Sigmoid colon (tissue), 7 donors: ENCODE measurements around the gene COASY. TPM values are rescaled to one million over a fixed set of nuclear protein-coding genes. Genes with fewer than 3 reads are reported as not detected.
A peak's percentile ranks its signal among the peaks of the same experiment; 100 is the strongest.

ENCODE experiments used
- DNase-seq: peaks from one replicate; pipeline ENCODE4 v3.0.0-alpha.2; 2019
- H3K27ac ChIP-seq, 4 donors: fragments of 200-600 bp; sonication (generic); one replicate each; pipeline ENCODE4 v1.5.1; 2016 to 2019; ENCODE audit warnings: mild to moderate bottlenecking in 1 of 4
- H3K27me3 ChIP-seq, 3 donors: fragments of 200-600 bp; sonication (generic); one replicate each; pipeline ENCODE4 v1.5.1; 2019; ENCODE audit warnings: mild to moderate bottlenecking in 1 of 3
- H3K36me3 ChIP-seq, 4 donors: fragments of 200-600 bp; sonication (generic); one replicate each; pipeline ENCODE4 v1.5.1; 2016 to 2019
- H3K4me1 ChIP-seq, 4 donors: fragments of 200-600 bp; sonication (generic); one replicate each; pipeline ENCODE4 v1.5.1; 2017 to 2019
- H3K4me3 ChIP-seq, 4 donors: fragments of 200-600 bp; sonication (generic); one replicate each; pipeline ENCODE4 v1.5.1; 2017 to 2019; ENCODE audit warnings: mild to moderate bottlenecking in 2 of 4, moderate library complexity in 1 of 4
- H3K9me3 ChIP-seq, 4 donors: fragments of 200-600 bp in 3 of 4; sonication (generic) in 3 of 4; one replicate each; pipeline versions ENCODE4 v1.5.1 to v1.6.1; 2013 to 2019
- EP300 ChIP-seq, 4 donors: sonication (generic); formaldehyde crosslinking; IDR thresholded peaks; one replicate each; pipeline ENCODE4 v1.6.1; 2017; ENCODE audit warnings: antibody characterized with exemption in 4 of 4
- POLR2A ChIP-seq, 2 donors: fragments of 450-650 bp; IDR thresholded peaks; one replicate each; pipeline ENCODE4 v1.6.1; 2016; ENCODE audit warnings: antibody characterized with exemption in 2 of 2, mild to moderate bottlenecking in 2 of 2, moderate library complexity in 2 of 2
- POLR2AphosphoS5 ChIP-seq, 4 donors: sonication (generic); formaldehyde crosslinking; IDR thresholded peaks; one replicate each; pipeline ENCODE4 v1.6.1; 2017; ENCODE audit warnings: antibody characterized with exemption in 4 of 4
- WGBS, 2 donors: extraction: QIAGEN DNeasy Blood & Tissue Kit; methylation state at CpG; one replicate each; pipeline ENCODE4 v1.1.7; 2013; 5-methylcytosine and 5-hydroxymethylcytosine counted together
- intact Hi-C: fragments of 100-400 bp; cut with DNase I; formaldehyde crosslinking; loops from one replicate; pipeline ENCODE4 v1.15.1; 2023
- polyA plus RNA-seq, 3 donors: library from polyadenylated mRNA; stranded (reverse); fragments of 200-250 nt; gene quantifications; one replicate each; pipeline ENCODE4 v1.2.3, GENCODE V29; 2013
- total RNA-seq, 4 donors: library from RNA; depleted of rRNA; stranded (reverse); fragments of >200 nt; gene quantifications; one replicate each; pipeline ENCODE4 v1.1.0, GENCODE V29; 2016
- TF ChIP-seq, protein P1 (sequence below), 4 experiments: fragments of 450-650 bp in 3 of 4; fragments of 200-600 bp in 1 of 4; IDR thresholded peaks; one replicate each; pipeline ENCODE4 v1.5.1; 2016 to 2019; ENCODE audit warnings: antibody characterized with exemption in 4 of 4, mild to moderate bottlenecking in 3 of 4, moderate library complexity in 2 of 4
- donor health status: healthy with polysubstance abuse.
- donor health status: Bipolar disorder and iron deficiency.
- donor health status: healthy.

The COASY gene
- total and polyA plus RNA-seq, 7 donors: 14.3 to 98.9 (median 17.5) TPM

DNA sequence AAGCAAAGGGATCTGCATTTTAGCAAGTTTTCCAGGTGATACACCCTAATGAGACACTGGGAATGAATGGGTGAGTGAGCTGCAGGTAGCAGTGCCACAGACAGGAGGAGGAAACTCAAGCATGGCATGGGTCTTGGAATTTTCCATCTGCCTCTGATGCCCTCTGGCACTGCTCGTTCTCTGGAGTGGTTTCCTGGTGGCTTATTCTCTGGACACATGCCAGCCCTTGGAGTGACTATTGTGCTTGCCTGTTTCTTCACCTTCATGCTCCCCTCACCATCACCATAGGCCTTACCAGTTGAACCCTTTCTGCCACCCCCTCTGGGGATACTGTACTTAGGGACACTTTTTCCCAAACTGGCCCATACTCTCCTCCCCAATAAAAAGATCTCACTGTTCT, 1.6 kb downstream of the COASY start:
- DNase-seq: no peak
- Histone ChIP-seq H3K36me3 (peaks cover 7 to 25% (median 18%) of the 10 kb centered on the region in 4 donors), H3K27me3 (no peaks in the 10 kb centered on the region), H3K4me3 (peak overlapping the region in 1 of 4 donors; percentile 95), H3K9me3 (no peaks in the 10 kb centered on the region), H3K4me1 (peaks cover 0 to 56% (median 51%) of the 10 kb centered on the region in 4 donors), H3K27ac (peak overlapping the region in 1 of 4 donors; percentile 90)
- 5 to 47% methylated on average over 1 of the region's 1 CpG for WGBS, 2 donors
- intact Hi-C loops: no loop called here
- TF ChIP-seq POLR2AphosphoS5 (IDR thresholded peaks at IDR 0.05): no peak
- TF ChIP-seq, protein P1, sequence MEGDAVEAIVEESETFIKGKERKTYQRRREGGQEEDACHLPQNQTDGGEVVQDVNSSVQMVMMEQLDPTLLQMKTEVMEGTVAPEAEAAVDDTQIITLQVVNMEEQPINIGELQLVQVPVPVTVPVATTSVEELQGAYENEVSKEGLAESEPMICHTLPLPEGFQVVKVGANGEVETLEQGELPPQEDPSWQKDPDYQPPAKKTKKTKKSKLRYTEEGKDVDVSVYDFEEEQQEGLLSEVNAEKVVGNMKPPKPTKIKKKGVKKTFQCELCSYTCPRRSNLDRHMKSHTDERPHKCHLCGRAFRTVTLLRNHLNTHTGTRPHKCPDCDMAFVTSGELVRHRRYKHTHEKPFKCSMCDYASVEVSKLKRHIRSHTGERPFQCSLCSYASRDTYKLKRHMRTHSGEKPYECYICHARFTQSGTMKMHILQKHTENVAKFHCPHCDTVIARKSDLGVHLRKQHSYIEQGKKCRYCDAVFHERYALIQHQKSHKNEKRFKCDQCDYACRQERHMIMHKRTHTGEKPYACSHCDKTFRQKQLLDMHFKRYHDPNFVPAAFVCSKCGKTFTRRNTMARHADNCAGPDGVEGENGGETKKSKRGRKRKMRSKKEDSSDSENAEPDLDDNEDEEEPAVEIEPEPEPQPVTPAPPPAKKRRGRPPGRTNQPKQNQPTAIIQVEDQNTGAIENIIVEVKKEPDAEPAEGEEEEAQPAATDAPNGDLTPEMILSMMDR (IDR thresholded peaks at IDR 0.05): no peak
- no peak for TF ChIP-seq POLR2A (IDR thresholded peaks at IDR 0.05)
- TF ChIP-seq EP300 (IDR thresholded peaks at IDR 0.05): no peak

DNA sequence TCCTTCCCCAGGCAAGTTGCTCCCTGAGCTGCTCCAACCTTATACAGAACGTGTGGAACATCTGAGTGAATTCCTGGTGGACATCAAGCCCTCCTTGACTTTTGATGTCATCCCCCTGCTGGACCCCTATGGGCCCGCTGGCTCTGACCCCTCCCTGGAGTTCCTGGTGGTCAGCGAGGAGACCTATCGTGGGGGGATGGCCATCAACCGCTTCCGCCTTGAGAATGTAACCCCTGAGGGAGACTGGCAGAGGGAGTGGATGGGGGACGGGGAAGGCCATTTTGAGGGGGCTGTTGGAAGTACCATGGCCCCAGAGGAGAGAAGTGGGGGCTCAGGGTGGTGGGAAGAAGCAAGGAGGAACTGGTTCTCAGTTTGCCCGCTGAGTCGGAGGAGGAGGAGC, 2.0 kb downstream of the COASY start:
- Histone ChIP-seq H3K4me1 (peaks cover 0 to 60% (median 53%) of the 10 kb centered on the region in 4 donors), H3K27ac (no peak overlapping the region), H3K27me3 (no peaks in the 10 kb centered on the region), H3K9me3 (no peaks in the 10 kb centered on the region), H3K36me3 (peaks cover 9 to 29% (median 20%) of the 10 kb centered on the region in 4 donors), H3K4me3 (no peak overlapping the region)
- intact Hi-C loops: no loop called here
- no peak for DNase-seq
- 83 to 90% methylated on average over 9 of the region's 9 CpGs for WGBS, 2 donors
- TF ChIP-seq, protein P1 (IDR thresholded peaks at IDR 0.05): no peak
- TF ChIP-seq POLR2AphosphoS5 (IDR thresholded peaks at IDR 0.05) (no peak), EP300 (IDR thresholded peaks at IDR 0.05) (no peak)

DNA sequence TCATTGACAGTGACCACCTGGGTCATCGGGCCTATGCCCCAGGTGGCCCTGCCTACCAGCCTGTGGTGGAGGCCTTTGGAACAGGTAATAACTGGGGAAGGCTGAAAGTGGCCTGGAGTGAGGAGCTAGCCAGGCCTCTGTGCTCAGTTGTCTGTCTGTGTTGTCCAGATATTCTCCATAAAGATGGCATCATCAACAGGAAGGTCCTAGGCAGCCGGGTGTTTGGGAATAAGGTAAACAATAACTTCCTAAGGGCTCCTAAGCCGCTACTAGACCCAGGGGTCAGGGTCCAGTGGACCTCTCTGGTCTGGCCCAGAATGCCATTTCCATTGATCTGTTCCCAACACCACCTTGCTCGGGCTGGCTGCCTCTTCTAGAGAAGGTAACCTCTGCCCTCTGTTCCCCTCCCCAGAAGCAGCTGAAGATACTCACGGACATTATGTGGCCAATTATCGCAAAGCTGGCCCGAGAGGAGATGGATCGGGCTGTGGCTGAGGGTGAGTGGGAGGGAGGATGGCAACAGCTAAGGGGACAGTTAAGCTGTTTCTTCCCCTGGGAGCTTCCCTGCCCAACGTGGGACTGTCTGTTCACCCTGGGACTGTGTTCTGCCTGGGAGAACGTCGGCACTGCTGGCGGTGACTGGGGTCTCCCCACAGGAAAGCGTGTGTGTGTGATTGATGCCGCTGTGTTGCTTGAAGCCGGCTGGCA, 3.0 kb downstream of the COASY start:
- peaks cover 0 to 61% (median 53%) of the 10 kb centered on the region in 4 donors for H3K4me1 ChIP-seq
- DNase-seq: no peak
- peak overlapping the region in 1 of 4 donors; percentile 97 for H3K27ac ChIP-seq
- H3K27me3 ChIP-seq: no peaks in the 10 kb centered on the region
- no peak overlapping the region for H3K4me3 ChIP-seq
- WGBS, 2 donors: 91 to 94% methylated on average over 15 of the region's 15 CpGs
- peaks cover 19 to 40% (median 30%) of the 10 kb centered on the region in 4 donors for H3K36me3 ChIP-seq
- TF ChIP-seq, protein P1 (IDR thresholded peaks at IDR 0.05): no peak
- no peak for TF ChIP-seq POLR2AphosphoS5 (IDR thresholded peaks at IDR 0.05)
- TF ChIP-seq POLR2A (IDR thresholded peaks at IDR 0.05): no peak
- no peak for TF ChIP-seq EP300 (IDR thresholded peaks at IDR 0.05)
- no peaks in the 10 kb centered on the region for H3K9me3 ChIP-seq
- intact Hi-C loops: no loop called here

DNA sequence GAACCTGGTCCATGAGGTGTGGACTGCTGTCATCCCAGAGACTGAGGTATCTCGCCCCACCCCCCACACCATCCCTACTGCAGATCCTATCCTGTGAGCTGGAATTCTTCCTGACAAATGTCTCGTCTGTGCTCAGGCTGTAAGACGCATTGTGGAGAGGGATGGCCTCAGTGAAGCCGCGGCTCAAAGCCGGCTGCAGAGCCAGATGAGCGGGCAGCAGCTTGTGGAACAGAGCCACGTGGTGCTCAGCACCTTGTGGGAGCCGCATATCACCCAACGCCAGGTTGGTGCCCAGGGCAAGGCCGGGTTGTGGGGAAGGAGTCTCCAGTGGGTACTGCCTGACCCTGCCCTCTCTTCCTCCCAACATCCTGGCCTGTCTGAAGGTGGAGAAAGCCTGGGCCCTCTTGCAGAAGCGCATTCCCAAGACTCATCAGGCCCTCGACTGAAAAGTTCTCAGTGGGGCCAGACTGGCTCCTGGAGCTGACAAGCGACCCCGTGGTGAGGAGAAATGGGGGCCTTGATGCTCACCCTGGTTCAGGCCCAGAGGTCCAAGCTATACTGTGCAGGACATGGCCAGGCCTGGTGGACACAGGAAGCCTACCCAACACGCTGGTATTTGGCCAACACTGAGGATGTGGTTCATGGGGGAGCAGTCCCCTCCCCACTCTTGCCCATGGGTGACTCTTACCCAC, 3.7 kb downstream of the COASY start:
- peaks cover 22 to 47% (median 36%) of the 10 kb centered on the region in 4 donors for H3K36me3 ChIP-seq
- no peak for DNase-seq

More for the DNA sequence above, 3.7 kb downstream of the COASY start:
- no peak for TF ChIP-seq EP300 (IDR thresholded peaks at IDR 0.05)
- no peak for TF ChIP-seq POLR2AphosphoS5 (IDR thresholded peaks at IDR 0.05)
- TF ChIP-seq POLR2A (IDR thresholded peaks at IDR 0.05): no peak
- TF ChIP-seq, protein P1 (IDR thresholded peaks at IDR 0.05): no peak
- Histone ChIP-seq H3K27me3 (no peaks in the 10 kb centered on the region), H3K9me3 (no peaks in the 10 kb centered on the region), H3K4me3 (no peak overlapping the region), H3K27ac (peak overlapping the region; percentile 93 to 98 (median 96)), H3K4me1 (peaks cover 0 to 61% (median 53%) of the 10 kb centered on the region in 4 donors)
- intact Hi-C loops: no loop called here
- WGBS, 2 donors: 94 to 95% methylated on average over 16 of the region's 16 CpGs
